H9 (cell line): ENCODE results near the gene SHB. TPM values are rescaled to one million over a fixed set of nuclear protein-coding genes. Genes with fewer than 3 reads are reported as not detected.
A peak's percentile ranks its signal among the peaks of the same experiment; 100 is the strongest.

ENCODE experiments used
- DNase-seq: peaks from one replicate; pipeline ENCODE4 v3.0.0-alpha.2; 2017
- H2AFZ ChIP-seq: one replicate; pipeline ENCODE4 v1.6.1; 2013; ENCODE audit warnings: mild to moderate bottlenecking, low read length, control low read depth, moderate library complexity
- H2AK5ac ChIP-seq: 2 replicates; pipeline ENCODE4 v1.6.1; 2013; ENCODE audit warnings: low read length, control low read depth, mixed read lengths; ENCODE audit not compliant: insufficient read length
- H2BK120ac ChIP-seq: one replicate; pipeline ENCODE4 v1.6.1; 2013; ENCODE audit warnings: low read depth, mild to moderate bottlenecking, low read length, control low read depth, inconsistent platforms; ENCODE audit not compliant: poor library complexity, severe bottlenecking
- H2BK12ac ChIP-seq: 2 replicates; pipeline ENCODE4 v1.6.1; 2013; ENCODE audit warnings: low read length, control low read depth, mixed read lengths, low read depth; ENCODE audit not compliant: insufficient read length
- H2BK15ac ChIP-seq: 2 replicates; pipeline ENCODE4 v1.6.1; 2013; ENCODE audit warnings: low read depth, low read length, control low read depth
- H2BK20ac ChIP-seq: one replicate; pipeline ENCODE4 v1.6.1; 2013; ENCODE audit warnings: low read depth, mild to moderate bottlenecking, low read length, control low read depth, inconsistent platforms; ENCODE audit not compliant: poor library complexity, severe bottlenecking
- H2BK5ac ChIP-seq: 2 replicates; pipeline ENCODE4 v1.6.1; 2013; ENCODE audit warnings: low read length, control low read depth, mixed read lengths; ENCODE audit not compliant: insufficient read length
- H3K14ac ChIP-seq: 2 replicates; pipeline ENCODE4 v1.6.1; 2013; ENCODE audit warnings: low read length, control low read depth; ENCODE audit not compliant: insufficient read depth
- H3K18ac ChIP-seq: 2 replicates; pipeline ENCODE4 v1.6.1; 2013; ENCODE audit warnings: low read depth, mild to moderate bottlenecking, mixed read lengths, low read length, control low read depth; ENCODE audit not compliant: insufficient read length
- H3K23ac ChIP-seq: 2 replicates; pipeline ENCODE4 v1.6.1; 2013; ENCODE audit warnings: low read length, control low read depth, mixed read lengths, low read depth; ENCODE audit not compliant: insufficient read length
- H3K23me2 ChIP-seq: 2 replicates; pipeline ENCODE4 v1.6.1; 2013; ENCODE audit warnings: low read depth, mild to moderate bottlenecking, mixed read lengths, low read length, control low read depth; ENCODE audit not compliant: insufficient read length, poor library complexity, severe bottlenecking
- H3K27ac ChIP-seq: 2 replicates; pipeline ENCODE4 v1.5.1; 2013; ENCODE audit warnings: low read length, control low read depth, mixed read lengths, low read depth; ENCODE audit not compliant: insufficient read length
- H3K27me3 ChIP-seq: 2 replicates; pipeline ENCODE4 v1.6.1; 2013; ENCODE audit warnings: low read length, control low read depth, inconsistent platforms; ENCODE audit not compliant: insufficient read depth
- H3K4ac ChIP-seq: 2 replicates; pipeline ENCODE4 v1.6.1; 2013; ENCODE audit warnings: low read depth, mild to moderate bottlenecking, control low read depth, inconsistent platforms, low read length, moderate library complexity
- H3K4me1 ChIP-seq: 2 replicates; pipeline ENCODE4 v1.6.1; 2013; ENCODE audit warnings: low read length, control low read depth, inconsistent platforms; ENCODE audit not compliant: insufficient read depth
- H3K4me2 ChIP-seq: 2 replicates; pipeline ENCODE4 v1.6.1; 2013; ENCODE audit warnings: low read length, control low read depth, mixed read lengths; ENCODE audit not compliant: insufficient read length, insufficient read depth
- H3K56ac ChIP-seq: 2 replicates; pipeline ENCODE4 v1.6.1; 2013; ENCODE audit warnings: low read depth, mild to moderate bottlenecking, mixed read lengths, low read length, control low read depth; ENCODE audit not compliant: insufficient read length
- H3K79me1 ChIP-seq: 2 replicates; pipeline ENCODE4 v1.6.1; 2013; ENCODE audit warnings: low read depth, mild to moderate bottlenecking, moderate library complexity, low read length, control low read depth, inconsistent platforms; ENCODE audit not compliant: insufficient read depth, poor library complexity, severe bottlenecking
- H3K79me2 ChIP-seq: 2 replicates; pipeline ENCODE4 v1.6.1; 2013; ENCODE audit warnings: low read length, control low read depth, inconsistent platforms; ENCODE audit not compliant: insufficient read depth
- H3K9ac ChIP-seq: 2 replicates; pipeline ENCODE4 v1.6.1; 2013; ENCODE audit warnings: low read length, control low read depth, mixed read lengths; ENCODE audit not compliant: insufficient read length; ENCODE audit errors: extremely low read depth
- H3K9me3 ChIP-seq: one replicate; pipeline ENCODE4 v1.6.1; 2013; ENCODE audit warnings: low read depth, low read length, inconsistent platforms; ENCODE audit not compliant: control insufficient read depth
- H3T11ph ChIP-seq: one replicate; pipeline ENCODE4 v1.6.1; 2013; ENCODE audit warnings: mild to moderate bottlenecking, low read length, control low read depth, inconsistent platforms
- H4K20me1 ChIP-seq: one replicate; pipeline ENCODE4 v1.6.1; 2013; ENCODE audit not compliant: control insufficient read depth, insufficient read length, insufficient read depth
- H4K5ac ChIP-seq: 2 replicates; pipeline ENCODE4 v1.6.1; 2013; ENCODE audit warnings: low read depth, mild to moderate bottlenecking, mixed read lengths, low read length, control low read depth; ENCODE audit not compliant: insufficient read length
- H4K8ac ChIP-seq: replicated peaks from 2 replicates; pipeline ENCODE4 v1.6.1; 2013; ENCODE audit warnings: low read length, control low read depth, mixed read lengths, low read depth; ENCODE audit not compliant: insufficient read length
- H4K91ac ChIP-seq: 2 replicates; pipeline ENCODE4 v1.6.1; 2013; ENCODE audit warnings: low read depth, mild to moderate bottlenecking, moderate library complexity, mixed read lengths, low read length, control low read depth; ENCODE audit not compliant: insufficient read length
- H3K27ac Mint-ChIP-seq, 3 experiments: 2 replicates in 2 of 3; 3 replicates in 1 of 3; pipeline ENCODE4 v1.8.0; 2020 to 2021; ENCODE audit warnings: mixed read lengths in 3 of 3, mild to moderate bottlenecking in 1 of 3, moderate library complexity in 1 of 3
- H3K27me3 Mint-ChIP-seq: 2 replicates; pipeline ENCODE4 v1.8.0; 2021; ENCODE audit warnings: low read depth, mild to moderate bottlenecking, moderate library complexity, mixed read lengths
- H3K36me3 Mint-ChIP-seq, 3 experiments: 2 replicates in 2 of 3; 3 replicates in 1 of 3; pipeline ENCODE4 v1.8.0; 2020 to 2021; ENCODE audit warnings: low read depth in 3 of 3, mixed read lengths in 3 of 3; ENCODE audit not compliant: insufficient read depth in 1 of 3
- H3K4me1 Mint-ChIP-seq, 2 experiments: 2 replicates each; pipeline ENCODE4 v1.8.0; 2020; ENCODE audit warnings: mixed read lengths in 2 of 2
- H3K4me3 Mint-ChIP-seq, 2 experiments: 2 replicates in 1 of 2; 3 replicates in 1 of 2; pipeline ENCODE4 v1.8.0; 2020 to 2021; ENCODE audit warnings: mild to moderate bottlenecking in 2 of 2, mixed read lengths in 2 of 2, moderate library complexity in 1 of 2
- H3K9me3 Mint-ChIP-seq, 2 experiments: 2 replicates in 1 of 2; 3 replicates in 1 of 2; pipeline ENCODE4 v1.8.0; 2020; ENCODE audit warnings: mild to moderate bottlenecking in 2 of 2, mixed read lengths in 2 of 2, moderate library complexity in 1 of 2
- WGBS: extraction: QIAGEN DNeasy Blood & Tissue Kit; methylation state at CpG from one replicate; pipeline ENCODE4 v1.1.7; 2013; ENCODE audit warnings: missing lambda C conversion rate, low lambda C conversion rate, mixed read lengths; ENCODE audit not compliant: insufficient read length; ENCODE audit errors: extremely low coverage; 5-methylcytosine and 5-hydroxymethylcytosine counted together
- total RNA-seq: library from RNA; stranded (reverse); gene quantifications from 2 replicates; pipeline ENCODE4 v1.2.1, GENCODE V29; 2021
- TF ChIP-seq, protein P1 (sequence below): fragments of 200-600 bp; sonication (generic); conservative IDR thresholded peaks from 3 replicates; pipeline ENCODE4 v1.8.0; 2021; ENCODE audit warnings: antibody characterized with exemption, mild to moderate bottlenecking

Gene SHB
- total RNA-seq, 1 experiment from 2014 or later, result 14.6 TPM

- Histone ChIP-seq H2BK20ac (no peak overlapping the region), H4K91ac (no peak overlapping the region), H3K9ac (no peak overlapping the region), H3K79me1 (no peaks in the 10 kb centered on the region), H3K4ac (no peak overlapping the region), H3K27me3 (no peaks in the 10 kb centered on the region), H2BK120ac (no peak overlapping the region), H4K5ac (no peak overlapping the region), H3K4me2 (no peak overlapping the region), H3K27ac (no peak overlapping the region), H3K79me2 (no peaks in the 10 kb centered on the region), H4K8ac (no peak overlapping the region), H2AK5ac (no peak overlapping the region), H2BK15ac (no peak overlapping the region), H3K14ac (no peak overlapping the region), H2BK12ac (no peak overlapping the region), H2BK5ac (no peak overlapping the region), H3K9me3 (no peaks in the 10 kb centered on the region), H3K23ac (no peak overlapping the region), H4K20me1 (no peaks in the 10 kb centered on the region), H3K23me2 (no peaks in the 10 kb centered on the region), H3T11ph (no peak overlapping the region), H3K56ac (no peak overlapping the region), H3K18ac (no peak overlapping the region), H2AFZ (no peak overlapping the region), H3K4me1 (no peaks in the 10 kb centered on the region)
- Mint-ChIP-seq H3K4me3 (no peak overlapping the region), H3K4me1 (peaks cover 2 to 4% of the 10 kb centered on the region in 2 experiments; a peak in 3 of 4 replicates), H3K27me3 (no peaks in the 10 kb centered on the region; the same call in 1 of the 2 replicates), H3K27ac (peak overlapping the region in 1 of 3 experiments; percentile 85; a peak in 1 of 7 replicates), H3K36me3 (peaks cover 3 to 60% (median 38%) of the 10 kb centered on the region in 3 experiments; a peak in 5 of 7 replicates), H3K9me3 (no peaks in the 10 kb centered on the region)
- TF ChIP-seq, protein P1, sequence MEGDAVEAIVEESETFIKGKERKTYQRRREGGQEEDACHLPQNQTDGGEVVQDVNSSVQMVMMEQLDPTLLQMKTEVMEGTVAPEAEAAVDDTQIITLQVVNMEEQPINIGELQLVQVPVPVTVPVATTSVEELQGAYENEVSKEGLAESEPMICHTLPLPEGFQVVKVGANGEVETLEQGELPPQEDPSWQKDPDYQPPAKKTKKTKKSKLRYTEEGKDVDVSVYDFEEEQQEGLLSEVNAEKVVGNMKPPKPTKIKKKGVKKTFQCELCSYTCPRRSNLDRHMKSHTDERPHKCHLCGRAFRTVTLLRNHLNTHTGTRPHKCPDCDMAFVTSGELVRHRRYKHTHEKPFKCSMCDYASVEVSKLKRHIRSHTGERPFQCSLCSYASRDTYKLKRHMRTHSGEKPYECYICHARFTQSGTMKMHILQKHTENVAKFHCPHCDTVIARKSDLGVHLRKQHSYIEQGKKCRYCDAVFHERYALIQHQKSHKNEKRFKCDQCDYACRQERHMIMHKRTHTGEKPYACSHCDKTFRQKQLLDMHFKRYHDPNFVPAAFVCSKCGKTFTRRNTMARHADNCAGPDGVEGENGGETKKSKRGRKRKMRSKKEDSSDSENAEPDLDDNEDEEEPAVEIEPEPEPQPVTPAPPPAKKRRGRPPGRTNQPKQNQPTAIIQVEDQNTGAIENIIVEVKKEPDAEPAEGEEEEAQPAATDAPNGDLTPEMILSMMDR, result peak; percentile 19; the same call in 1 of the 3 replicates
- no peak for DNase-seq
- no CpG with 5 or more reads among the region's 12 CpGs for WGBS
Measured at GRCh38 chr9:37950561-37950960, 118.5 kb downstream of the SHB start.
